ENCODE data around the gene CPED1.

GRCh38 chr7:120955577-120956149 lies 32.8 kb upstream of the CPED1 start:
- TF ChIP-seq CTCF (conservative IDR thresholded peaks at IDR 0.05; ENCODE audit: low read depth in 2 of 2) (no peak), EZH2phosphoT487 (IDR thresholded peaks at IDR 0.05; ENCODE audit: unreplicated experiment) (no peak), POLR2AphosphoS5 (IDR thresholded peaks at IDR 0.05; ENCODE audit: low read depth) (no peak), REST (IDR thresholded peaks at IDR 0.05; ENCODE audit: unreplicated experiment) (no peak), ZNF114 (CRISPR knock-in tag; IDR thresholded peaks at IDR 0.05) (no peak)

Measured in GM23338 (cell line).